HG02884 (cell line): ENCODE measurements around the gene CXCR5.
A peak's percentile ranks its signal among the peaks of the same experiment; 100 is the strongest.

Experiments used
- ATAC-seq: cut with Tn5 transposase; IDR thresholded peaks from one replicate; pipeline ENCODE4 v1.9.1; 2021; ENCODE audit warnings: mild to moderate bottlenecking, moderate library complexity; ENCODE audit not compliant: unreplicated experiment

CXCR5 gene

DNA sequence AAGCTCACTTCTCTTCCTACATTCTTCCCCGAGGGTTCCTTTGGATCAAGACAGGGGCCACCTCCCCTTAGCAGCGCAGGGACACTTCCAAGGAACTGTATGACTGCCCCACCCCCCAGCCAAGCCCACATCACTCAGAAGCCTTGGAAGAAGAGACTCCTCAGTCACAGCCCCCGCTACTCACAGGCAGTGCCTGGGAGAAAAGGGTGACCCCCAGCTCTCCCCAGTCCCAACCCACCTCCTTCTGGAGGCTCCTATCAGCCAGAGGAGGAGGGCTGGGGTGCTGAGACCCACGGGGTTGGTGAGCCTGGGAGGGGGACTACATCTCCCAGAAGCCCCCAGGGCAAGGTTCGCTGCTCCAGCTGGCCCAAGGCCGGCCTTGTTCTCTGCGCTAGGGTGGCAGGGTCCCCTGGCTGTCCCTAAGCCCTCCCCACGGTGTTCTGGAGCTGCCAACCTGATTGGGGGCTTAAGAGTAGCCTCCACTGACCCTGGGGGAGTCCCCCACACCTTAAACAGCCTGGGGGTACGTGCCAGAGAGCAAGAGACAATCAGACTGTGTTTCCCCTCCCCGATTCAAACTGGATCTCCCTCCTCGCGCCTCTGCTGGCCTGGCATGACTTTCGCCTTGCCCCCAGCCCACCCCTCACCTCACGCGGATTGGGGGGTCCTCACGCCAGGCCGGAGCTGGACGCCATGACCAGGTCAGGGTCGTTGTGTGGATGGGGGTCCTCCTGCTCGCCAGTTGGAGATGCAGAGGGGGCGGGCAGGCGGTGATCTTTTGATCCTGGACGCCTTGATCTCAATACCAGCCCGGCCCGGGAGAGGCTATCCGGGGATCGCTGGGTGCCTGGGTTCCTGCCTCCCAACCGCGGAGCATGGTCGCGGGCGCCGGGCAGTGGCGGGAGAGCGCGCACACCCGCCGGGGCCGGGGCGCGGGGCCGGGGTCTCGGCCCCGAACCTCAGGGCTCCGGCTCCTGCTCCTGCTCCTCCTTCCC, 41.2 kb downstream of the CXCR5 start:
- no peak for ATAC-seq

DNA sequence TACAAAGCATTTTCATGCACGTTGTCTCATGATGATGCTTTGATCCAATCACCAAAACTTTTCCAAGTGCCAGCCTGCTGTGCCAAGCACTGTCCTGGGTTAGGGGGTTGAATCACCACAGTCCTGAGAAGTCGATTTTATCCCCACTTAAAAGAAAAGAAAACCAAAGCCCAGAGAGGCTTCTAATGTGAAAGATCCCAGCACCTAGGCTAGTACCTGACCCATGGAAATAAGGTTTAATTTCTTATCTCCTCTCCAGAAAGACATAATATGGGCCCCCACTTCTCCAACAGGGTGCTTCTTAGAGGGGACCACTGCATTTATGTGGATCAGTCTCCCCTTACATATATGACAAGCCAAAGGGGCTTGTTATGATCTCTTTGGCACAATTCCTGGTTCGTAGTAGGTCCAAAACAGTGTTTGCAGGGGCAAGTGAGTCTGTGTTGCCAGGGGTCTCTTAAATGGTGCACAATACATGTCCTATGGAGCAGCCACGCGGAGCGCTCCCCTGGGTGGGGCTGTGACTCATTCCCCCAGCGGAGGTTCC, 43.9 kb downstream of the CXCR5 start:
- ATAC-seq: no peak

DNA sequence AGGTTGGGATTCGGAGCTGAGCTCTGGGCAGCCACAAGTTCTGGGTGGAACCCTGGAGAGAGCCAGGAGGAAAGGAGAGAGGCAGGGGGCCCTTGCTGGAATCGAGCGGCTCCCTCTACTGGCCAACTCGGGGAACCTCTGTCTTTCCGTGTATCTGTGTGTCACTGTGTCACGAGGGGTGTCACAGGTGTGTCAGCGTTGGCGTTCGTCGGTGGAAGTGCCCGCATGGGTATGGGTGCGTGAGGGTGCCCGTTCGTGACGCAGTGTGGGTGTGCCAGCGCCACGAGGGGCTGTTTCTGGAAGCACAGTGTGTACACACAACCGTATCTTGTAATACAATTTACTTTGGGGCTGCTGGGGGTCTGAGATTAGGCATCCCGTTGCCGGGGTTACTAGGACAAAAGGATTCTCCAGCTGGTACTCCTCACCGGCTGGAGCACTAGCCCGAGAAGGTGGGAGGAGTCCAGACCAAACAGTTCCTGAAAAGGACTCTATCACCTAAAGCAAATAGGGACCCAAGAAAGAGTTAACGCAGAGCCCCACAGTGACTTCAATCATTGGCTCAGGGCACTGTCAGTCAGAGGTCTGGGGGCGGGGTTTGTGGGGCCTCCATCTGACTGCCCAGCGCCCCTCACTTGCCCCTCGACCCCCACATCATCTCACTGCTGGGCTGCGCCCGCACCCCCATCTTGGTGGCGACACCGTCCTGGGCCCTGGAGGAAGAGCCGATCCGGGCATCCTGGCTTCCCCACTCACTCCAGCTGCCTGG, 44.6 kb downstream of the CXCR5 start:
- peak; percentile 35 for ATAC-seq

- no peak for ATAC-seq
Measured at GRCh38 chr11:118928870-118929500, 45.3 kb downstream of the CXCR5 start.

DNA sequence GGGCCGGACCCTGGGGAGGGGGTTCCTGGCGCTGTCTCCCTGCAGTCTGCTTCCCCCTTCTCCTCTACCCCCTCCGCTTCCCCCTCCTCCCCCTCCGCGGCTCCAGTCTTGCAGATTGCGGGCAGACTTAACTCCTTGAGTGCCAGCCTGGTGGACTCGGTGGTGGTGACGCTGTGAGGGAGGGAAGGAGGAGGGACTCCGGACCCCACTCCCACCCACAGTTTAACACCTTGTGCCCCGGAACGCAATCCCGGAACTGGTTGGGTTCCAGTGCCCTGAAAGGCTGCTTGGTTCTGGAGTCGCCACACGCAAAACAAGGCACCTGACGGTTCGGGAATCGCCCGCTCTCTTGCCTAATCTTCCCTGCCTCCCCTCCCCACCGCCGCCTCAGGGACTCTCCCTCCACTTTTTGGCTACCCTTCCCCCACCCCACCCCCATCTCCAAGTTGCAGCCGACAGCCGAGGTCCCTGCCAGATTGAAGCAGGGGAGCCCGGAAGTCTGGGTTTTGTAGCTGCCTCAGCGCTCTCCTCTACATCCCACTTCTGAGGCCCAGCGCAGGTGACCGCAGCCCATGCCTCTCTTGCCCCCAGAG, 45.9 kb downstream of the CXCR5 start:
- no peak for ATAC-seq

DNA sequence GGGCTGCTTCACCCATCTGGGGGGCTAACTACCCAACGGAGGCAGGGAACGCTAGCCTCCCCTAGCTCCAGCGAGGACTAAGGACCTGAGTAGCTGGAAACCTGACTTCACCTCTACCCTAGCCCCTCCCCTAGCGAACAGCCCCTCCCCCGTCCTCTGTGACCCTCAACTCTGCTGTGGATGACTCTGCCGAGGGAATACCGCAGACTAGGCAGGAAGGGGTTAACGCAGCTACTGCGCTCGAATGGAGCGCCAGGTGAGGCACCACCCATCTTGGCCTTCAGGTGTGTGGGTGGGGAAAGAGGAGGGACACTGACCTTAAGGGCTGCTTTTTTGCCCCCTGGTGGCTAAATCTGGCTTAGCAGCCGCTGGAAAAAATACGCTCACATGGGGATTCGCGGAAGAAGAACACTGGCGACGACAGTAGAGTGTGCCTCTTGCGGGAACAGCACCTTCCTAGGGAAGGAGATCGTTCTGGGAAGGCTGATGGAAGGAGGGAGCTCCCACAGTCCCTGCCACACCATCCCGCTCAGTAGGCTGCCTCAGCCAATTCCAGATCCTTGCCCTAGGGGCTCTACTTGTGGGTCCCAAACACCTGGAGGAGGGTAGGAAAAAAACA, 46.5 kb downstream of the CXCR5 start:
- ATAC-seq: no peak

DNA sequence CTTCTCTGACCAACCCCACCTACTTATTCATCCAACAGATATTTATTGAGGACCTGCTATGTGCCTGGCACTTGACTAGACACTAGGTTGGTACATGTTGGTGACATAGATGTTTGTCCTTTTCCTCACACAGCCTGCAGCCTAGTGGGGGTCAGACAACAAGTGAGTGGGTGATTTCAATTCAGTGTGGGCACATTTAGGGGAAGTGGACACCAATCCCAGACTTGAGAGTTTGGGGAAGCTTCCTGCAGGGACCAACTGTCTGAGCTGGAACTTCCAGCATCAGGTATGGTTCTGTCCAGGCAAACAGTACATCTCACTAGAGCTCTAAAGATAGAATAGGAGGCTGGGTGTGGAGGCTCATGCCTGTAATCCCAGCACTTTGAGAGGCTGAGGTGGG, 47.9 kb downstream of the CXCR5 start:
- no peak for ATAC-seq

- ATAC-seq: no peak
Measured at GRCh38 chr11:118933486-118933885, 49.8 kb downstream of the CXCR5 start.

DNA sequence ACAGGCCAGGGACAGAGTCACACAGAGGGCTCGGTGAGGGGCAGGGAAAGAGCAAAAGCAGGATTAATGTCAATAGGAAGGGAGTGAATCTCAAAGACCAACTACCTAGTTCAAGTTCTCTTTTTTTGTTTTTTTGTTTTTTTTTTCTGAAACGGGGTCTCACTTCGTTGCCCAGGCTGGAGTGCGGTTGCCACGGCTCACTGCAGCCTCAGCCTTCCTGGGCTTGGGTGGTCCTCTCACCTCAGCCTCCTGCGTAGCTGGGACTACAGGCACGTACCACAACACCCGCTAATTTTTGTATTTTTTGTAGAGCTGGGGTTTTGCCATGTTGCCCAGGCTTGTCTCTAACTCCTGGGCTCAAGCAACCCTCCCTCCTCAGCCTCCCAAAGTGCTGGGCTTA, 51.7 kb downstream of the CXCR5 start:
- no peak for ATAC-seq

DNA sequence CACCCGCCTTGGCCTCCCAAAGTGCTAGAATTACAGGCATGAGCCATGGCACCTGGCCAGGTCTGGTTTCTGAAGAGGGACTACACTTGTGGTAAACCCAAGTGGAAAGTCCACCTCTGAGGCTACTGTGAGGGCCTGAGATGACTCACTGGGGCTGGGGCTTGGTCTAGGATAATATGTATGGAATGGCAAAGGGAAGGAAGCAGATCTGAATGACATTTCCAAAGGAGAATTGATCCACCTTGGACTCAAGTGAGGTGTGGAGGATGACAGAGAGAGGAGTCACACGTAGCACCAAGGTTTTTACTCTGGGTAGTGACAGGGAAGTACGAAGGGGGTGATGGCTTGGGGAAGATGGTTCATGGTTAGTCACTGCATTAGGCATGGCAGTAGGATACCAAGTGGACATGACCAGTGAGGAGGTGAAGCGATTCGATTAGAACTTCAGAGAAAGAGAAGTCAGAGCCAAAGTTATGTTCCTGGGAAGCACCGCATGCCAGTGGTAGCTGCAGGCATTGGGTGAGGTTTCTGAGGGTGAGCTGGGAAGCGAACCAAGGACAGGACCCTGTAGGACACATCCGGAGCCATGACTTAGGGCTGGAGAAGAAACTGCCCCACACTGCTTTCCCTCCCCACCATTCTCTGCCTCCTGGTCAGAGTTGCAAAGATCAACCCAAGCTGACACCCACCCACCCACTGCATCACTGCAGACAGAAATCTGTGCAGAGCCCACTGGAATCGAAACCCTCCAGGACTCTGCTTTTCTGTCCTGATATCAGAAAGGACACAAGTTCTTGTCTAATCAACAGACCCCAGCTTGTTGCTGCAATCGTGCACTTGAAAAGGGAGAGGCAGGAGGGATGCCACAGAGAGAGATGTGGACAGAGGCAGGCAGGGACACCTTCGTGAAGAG, 55.1 kb downstream of the CXCR5 start:
- no peak for ATAC-seq

DNA sequence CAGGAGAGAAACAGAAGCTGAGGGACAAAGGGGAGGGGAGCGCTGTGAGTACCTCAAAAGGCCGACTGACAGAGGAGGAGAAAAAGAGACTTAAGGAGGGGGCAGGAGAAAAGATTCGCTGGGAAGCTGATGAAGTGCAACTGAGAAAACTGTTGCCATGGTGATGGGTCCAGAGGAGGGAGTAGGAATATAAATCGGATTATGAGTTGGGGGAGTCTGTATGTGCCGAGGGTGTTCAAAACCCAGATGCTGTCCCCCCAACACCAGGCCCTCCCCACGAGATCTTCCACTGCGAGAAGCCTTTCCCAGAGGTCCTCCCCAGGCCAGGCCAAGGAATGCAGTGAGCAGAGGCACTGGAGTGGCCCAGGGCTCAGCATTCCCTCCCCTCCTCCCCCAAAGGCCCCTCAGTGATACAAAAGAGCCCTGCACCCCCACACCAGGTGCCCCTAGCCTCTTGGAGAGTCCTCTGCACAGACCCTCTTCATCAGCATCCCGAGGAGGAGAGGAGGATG, 55.8 kb downstream of the CXCR5 start:
- ATAC-seq: no peak

DNA sequence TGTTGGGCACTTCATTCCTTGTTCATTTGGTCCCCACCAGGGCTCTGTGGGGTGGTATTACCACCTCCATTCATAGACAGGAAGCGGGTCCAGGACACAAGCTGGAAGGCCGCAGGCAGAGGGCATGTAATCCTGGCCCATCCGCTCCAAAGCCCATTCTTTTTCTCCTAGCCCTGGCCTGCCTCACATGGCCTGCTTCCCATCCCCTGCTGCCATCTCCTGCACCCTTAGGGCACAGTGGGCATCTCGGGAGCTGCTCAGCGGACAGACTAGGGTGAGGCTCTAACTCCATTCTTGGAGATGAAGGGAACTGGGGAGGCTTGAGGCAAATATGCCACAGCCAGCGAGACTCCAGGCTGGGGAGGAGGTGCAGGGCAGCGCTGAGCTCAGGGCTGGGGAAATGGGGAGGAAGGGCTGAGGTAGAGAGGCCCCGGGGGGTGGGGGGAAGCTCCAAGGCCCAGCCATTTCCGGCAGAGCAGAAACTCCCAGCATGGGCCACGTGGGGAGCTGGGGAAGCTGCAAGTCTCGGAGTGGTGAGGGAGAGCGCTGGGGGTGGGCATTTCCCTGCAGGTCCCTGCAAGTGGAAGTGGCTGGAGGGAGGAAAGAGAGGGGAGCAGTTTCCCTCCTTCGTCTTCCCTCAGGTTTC, 56.4 kb downstream of the CXCR5 start:
- no peak for ATAC-seq

GRCh38 chr11:118947091-118947490, 63.4 kb downstream of the CXCR5 start:
- no peak for ATAC-seq
